ENCODE measurements around the gene KRT222.

DNA sequence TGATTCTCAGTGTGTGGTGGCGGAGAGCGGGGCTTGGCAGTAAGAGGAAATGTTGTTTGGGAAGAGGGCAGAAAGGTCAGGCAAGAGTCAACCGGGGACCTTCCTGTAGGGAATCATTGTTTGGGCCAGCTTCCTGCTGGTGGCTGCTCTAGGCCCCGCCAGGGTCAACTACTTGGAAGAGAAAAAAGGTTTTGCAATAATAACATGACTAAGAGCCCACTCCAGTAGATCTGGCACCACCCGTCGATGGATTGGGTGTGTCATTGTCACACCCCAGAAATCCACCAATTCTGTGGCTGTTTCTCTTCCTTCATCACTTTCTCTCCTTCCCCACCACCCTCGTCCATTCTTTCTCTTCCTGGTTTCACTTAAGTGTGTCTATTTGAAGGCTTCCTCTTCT lies 42.8 kb upstream of the KRT222 start:
- no peak for TF ChIP-seq POLR2A (IDR thresholded peaks at IDR 0.05)
- TF ChIP-seq, protein P1, sequence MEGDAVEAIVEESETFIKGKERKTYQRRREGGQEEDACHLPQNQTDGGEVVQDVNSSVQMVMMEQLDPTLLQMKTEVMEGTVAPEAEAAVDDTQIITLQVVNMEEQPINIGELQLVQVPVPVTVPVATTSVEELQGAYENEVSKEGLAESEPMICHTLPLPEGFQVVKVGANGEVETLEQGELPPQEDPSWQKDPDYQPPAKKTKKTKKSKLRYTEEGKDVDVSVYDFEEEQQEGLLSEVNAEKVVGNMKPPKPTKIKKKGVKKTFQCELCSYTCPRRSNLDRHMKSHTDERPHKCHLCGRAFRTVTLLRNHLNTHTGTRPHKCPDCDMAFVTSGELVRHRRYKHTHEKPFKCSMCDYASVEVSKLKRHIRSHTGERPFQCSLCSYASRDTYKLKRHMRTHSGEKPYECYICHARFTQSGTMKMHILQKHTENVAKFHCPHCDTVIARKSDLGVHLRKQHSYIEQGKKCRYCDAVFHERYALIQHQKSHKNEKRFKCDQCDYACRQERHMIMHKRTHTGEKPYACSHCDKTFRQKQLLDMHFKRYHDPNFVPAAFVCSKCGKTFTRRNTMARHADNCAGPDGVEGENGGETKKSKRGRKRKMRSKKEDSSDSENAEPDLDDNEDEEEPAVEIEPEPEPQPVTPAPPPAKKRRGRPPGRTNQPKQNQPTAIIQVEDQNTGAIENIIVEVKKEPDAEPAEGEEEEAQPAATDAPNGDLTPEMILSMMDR (IDR thresholded peaks at IDR 0.05): no peak

All from lower leg skin (tissue), 3 donors.